Prostate gland (tissue), 2 donors: Measurements from ENCODE around the gene DTL.

Source experiments
- POLR2AphosphoS5 ChIP-seq: sonication (generic); formaldehyde crosslinking; IDR thresholded peaks from one replicate; pipeline ENCODE4 v1.6.1; 2017; ENCODE audit warnings: antibody characterized with exemption
- TF ChIP-seq, protein P1 (sequence below), 4 experiments: fragments of 200-600 bp in 2 of 4; fragments of 450-650 bp in 2 of 4; sonication (generic) in 2 of 4; IDR thresholded peaks; 1 replicate in 3 of 4; 2 replicates in 1 of 4; pipeline ENCODE4 v1.5.1; 2016 to 2019; ENCODE audit warnings: antibody characterized with exemption in 4 of 4, mild to moderate bottlenecking in 2 of 4, moderate library complexity in 2 of 4

DNA sequence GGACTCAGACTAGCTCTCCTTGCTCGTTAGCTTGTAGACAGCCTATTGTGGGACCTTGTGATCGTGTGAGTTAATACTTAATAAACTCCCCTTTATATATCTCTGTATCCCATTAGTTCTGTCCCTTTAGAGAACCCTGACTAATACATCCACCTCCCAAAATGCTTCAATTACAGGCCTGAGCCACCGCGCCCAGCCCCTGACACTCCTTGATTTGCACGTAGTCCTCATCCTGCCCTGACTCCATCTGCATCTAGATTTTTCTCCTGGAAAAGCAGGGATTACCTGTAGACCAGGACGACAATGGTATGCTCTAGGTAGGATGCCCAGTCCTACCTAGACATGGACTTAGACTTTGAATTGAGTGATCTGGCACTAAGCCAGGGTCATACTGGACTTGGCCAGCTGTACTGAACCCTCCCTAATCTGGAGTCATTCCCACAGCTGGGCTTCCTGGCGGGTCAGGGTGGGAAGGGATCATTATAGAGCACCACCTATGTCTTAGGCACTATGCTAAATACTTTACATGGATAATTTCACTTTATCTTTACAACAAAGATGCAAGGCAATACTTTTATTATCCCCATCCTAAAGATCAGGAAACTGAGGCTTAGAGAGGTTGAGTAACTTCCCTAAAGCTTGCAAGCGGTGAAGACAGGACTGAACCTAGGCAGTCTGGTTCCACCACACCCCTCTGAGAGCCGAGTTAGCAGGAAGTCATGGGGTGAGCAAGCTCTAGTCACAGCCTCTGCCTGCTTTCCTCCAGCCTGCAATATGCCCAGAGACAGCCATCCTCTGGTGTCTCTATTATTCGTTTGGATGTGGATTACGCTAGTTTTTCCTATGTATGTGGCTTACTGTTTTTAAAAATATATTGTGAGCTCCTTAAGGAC lies 89.4 kb downstream of the DTL start:
- TF ChIP-seq, protein P1, sequence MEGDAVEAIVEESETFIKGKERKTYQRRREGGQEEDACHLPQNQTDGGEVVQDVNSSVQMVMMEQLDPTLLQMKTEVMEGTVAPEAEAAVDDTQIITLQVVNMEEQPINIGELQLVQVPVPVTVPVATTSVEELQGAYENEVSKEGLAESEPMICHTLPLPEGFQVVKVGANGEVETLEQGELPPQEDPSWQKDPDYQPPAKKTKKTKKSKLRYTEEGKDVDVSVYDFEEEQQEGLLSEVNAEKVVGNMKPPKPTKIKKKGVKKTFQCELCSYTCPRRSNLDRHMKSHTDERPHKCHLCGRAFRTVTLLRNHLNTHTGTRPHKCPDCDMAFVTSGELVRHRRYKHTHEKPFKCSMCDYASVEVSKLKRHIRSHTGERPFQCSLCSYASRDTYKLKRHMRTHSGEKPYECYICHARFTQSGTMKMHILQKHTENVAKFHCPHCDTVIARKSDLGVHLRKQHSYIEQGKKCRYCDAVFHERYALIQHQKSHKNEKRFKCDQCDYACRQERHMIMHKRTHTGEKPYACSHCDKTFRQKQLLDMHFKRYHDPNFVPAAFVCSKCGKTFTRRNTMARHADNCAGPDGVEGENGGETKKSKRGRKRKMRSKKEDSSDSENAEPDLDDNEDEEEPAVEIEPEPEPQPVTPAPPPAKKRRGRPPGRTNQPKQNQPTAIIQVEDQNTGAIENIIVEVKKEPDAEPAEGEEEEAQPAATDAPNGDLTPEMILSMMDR (IDR thresholded peaks at IDR 0.05): no peak
- TF ChIP-seq POLR2AphosphoS5: no peak
